Measurements from ENCODE around the gene MYZAP.

MYZAP gene

GRCh38 chr15:57646087-57646486, 54.4 kb downstream of the MYZAP start:
- no peak for DNase-seq
- in situ Hi-C loops (cut with HindIII; ENCODE audit: low pct_ligation_motif_present, low pct_unique_long_range_greater_than_20kb, low sequenced_read_pairs), result no loop called here

- in situ Hi-C loops (cut with HindIII; ENCODE audit: low pct_ligation_motif_present, low pct_unique_long_range_greater_than_20kb, low sequenced_read_pairs), result no loop called here
- DNase-seq, result no peak
These were observed 55.5 kb downstream of the MYZAP start for GRCh38 chr15:57647071-57647790.

DNA sequence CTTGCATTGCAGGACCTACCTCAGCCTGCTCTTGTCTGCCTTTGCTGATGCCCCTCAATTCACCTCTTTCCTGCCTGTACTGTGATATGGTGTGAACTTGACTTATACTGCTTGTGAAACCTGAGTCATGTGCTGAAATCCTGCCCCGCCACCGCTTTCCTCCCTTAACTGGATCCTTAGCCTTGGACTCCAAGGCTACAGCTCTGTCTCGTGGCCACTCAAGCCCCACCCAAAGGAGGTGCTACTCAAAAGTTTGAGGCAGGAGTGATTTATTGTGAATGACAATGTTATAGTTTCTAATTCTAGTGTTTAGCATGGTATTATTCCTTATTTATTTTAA, 56.1 kb downstream of the MYZAP start:
- DNase-seq, result no peak
- in situ Hi-C loops (cut with HindIII; ENCODE audit: low pct_ligation_motif_present, low pct_unique_long_range_greater_than_20kb, low sequenced_read_pairs), result no loop called here

- DNase-seq, result no peak
- in situ Hi-C loops (cut with HindIII; ENCODE audit: low pct_ligation_motif_present, low pct_unique_long_range_greater_than_20kb, low sequenced_read_pairs), result no loop called here
These were observed 57.4 kb downstream of the MYZAP start for GRCh38 chr15:57649138-57649537.

GRCh38 chr15:57651445-57651844, 59.7 kb downstream of the MYZAP start:
- in situ Hi-C loops (cut with HindIII; ENCODE audit: low pct_ligation_motif_present, low pct_unique_long_range_greater_than_20kb, low sequenced_read_pairs), result no loop called here
- no peak for DNase-seq

DNA sequence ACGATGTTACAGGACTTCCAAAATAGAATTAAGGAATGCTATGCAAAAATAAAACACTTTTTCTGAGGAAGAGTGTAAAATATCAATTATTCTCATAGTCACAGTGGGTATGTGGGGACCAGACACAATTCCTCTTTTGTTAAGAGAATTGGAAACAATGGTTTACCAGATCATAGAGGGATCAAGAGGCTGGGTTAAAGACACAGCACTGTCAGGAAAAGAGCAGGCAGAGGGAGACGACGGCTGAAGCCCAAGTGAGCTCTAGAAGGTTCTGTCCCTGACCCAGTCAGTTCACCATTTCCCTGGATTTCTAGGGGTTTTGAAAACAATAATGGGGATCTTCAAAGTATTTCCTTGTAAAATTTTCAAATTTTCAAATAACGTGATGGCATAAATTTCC, 60.8 kb downstream of the MYZAP start:
- in situ Hi-C loops (cut with HindIII; ENCODE audit: low pct_ligation_motif_present, low pct_unique_long_range_greater_than_20kb, low sequenced_read_pairs), result no loop called here

DNA sequence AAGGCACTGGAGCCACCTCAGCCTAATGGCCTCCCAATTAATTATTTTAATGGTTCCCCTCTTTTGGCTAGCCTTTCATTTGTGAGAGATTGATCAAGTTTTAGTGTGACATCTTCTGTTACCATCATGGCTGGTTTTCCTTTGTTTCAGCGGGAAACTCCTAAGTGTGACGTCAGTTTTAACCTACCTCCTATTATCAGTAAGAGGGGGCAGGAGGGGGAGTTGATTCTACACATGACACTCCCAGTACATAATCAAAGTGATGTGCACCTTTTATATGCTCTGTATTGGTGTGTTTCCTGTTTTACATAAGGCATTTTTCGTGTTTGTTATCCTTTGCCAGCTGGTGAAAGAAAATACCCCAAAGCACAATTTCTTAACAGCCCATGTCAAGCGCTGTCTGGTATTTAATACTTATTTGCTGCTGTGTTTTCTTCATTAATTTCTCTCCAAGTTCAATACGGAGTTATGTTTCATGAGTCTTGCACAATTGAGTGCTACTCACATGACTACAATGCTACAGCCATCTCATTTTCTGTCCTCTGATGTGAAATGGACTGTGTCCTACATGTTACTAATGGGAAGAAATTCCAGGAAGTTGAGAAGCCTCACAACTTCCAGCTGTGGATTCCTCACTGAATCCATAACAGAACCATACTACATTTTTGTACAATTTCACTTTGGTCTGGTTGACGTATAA, 62.6 kb downstream of the MYZAP start:
- no peak for DNase-seq
- in situ Hi-C loops (cut with HindIII; ENCODE audit: low pct_ligation_motif_present, low pct_unique_long_range_greater_than_20kb, low sequenced_read_pairs), result no loop called here

More for the DNA sequence above, 60.8 kb downstream of the MYZAP start:
- DNase-seq, result no peak

- in situ Hi-C loops (cut with HindIII; ENCODE audit: low pct_ligation_motif_present, low pct_unique_long_range_greater_than_20kb, low sequenced_read_pairs), result no loop called here
- DNase-seq, result no peak
These were observed 63.3 kb downstream of the MYZAP start for GRCh38 chr15:57655053-57655452.

DNA sequence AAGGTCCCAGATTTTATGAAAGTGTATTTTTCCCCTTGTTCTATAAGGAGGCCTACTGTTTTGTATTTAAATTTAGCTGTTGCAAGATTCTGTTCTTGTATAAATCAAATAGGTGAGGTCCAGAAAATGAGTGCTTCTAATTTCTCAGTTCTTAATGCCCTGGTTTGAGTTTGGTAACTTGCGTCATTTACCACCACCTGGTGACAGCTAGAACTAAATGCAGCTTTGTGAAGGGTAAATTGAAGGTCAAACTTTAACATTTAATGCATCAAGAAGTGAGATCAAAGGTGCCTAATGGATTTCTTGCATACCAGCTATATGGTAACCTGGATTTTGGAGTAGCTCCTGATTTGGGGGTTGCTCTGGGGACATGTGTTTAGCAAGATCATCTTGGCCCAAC, 64.1 kb downstream of the MYZAP start:
- no peak for DNase-seq
- in situ Hi-C loops (cut with HindIII; ENCODE audit: low pct_ligation_motif_present, low pct_unique_long_range_greater_than_20kb, low sequenced_read_pairs), result no loop called here

DNA sequence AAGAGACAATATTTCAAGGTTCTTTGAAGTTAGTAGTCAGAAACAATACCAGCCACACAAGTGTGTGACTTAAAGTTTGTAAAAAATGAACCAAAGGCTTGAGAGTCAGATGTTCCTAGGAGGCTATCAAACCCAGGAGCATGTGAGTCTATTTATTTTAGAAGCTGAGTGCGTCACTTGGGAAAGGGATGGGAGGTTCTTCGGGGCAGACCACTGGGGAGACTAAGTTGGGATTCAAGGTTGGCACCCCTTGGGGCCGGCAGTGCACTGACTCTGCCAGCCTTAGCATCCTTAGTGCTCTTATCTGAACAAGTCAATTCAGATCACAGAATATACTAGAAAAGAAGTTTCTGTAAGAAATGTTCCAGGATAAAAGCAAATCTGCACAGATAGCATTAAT, 64.7 kb downstream of the MYZAP start:
- DNase-seq, result no peak
- in situ Hi-C loops (cut with HindIII; ENCODE audit: low pct_ligation_motif_present, low pct_unique_long_range_greater_than_20kb, low sequenced_read_pairs), result no loop called here

- in situ Hi-C loops (cut with HindIII; ENCODE audit: low pct_ligation_motif_present, low pct_unique_long_range_greater_than_20kb, low sequenced_read_pairs), result no loop called here
- DNase-seq, result no peak
These were observed 65.9 kb downstream of the MYZAP start for GRCh38 chr15:57657619-57658018.

- DNase-seq, result no peak
- in situ Hi-C loops (cut with HindIII; ENCODE audit: low pct_ligation_motif_present, low pct_unique_long_range_greater_than_20kb, low sequenced_read_pairs), result no loop called here
These were observed 70.5 kb downstream of the MYZAP start for GRCh38 chr15:57662091-57662744.

GRCh38 chr15:57662802-57663201, 71.1 kb downstream of the MYZAP start:
- in situ Hi-C loops (cut with HindIII; ENCODE audit: low pct_ligation_motif_present, low pct_unique_long_range_greater_than_20kb, low sequenced_read_pairs), result no loop called here
- DNase-seq, result no peak

DNA sequence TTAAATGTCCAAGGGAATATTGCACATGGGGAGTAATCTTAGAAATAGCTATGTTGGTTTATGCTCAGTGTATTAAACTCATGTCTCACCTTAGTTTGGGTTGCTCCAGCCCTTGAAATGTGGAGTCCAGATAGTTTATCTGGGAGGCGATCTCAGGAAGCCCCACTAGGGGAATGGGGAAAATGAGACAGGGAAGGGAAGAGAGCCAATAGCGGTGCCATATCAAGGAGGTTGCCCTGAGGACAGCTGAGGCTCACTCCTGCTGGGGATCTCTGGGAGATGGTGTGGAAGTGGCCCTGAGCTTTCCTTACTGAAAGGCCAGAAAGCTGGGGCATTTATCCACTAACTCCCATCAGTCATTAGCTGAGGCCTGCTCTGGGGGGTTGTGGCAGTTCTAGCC, 71.6 kb downstream of the MYZAP start:
- in situ Hi-C loops (cut with HindIII; ENCODE audit: low pct_ligation_motif_present, low pct_unique_long_range_greater_than_20kb, low sequenced_read_pairs), result no loop called here

GRCh38 chr15:57665194-57665593, 73.5 kb downstream of the MYZAP start:
- DNase-seq, result no peak
- in situ Hi-C loops (cut with HindIII; ENCODE audit: low pct_ligation_motif_present, low pct_unique_long_range_greater_than_20kb, low sequenced_read_pairs), result no loop called here

More for the DNA sequence above, 71.6 kb downstream of the MYZAP start:
- DNase-seq, result no peak

GRCh38 chr15:57665939-57666338, 74.2 kb downstream of the MYZAP start:
- in situ Hi-C loops (cut with HindIII; ENCODE audit: low pct_ligation_motif_present, low pct_unique_long_range_greater_than_20kb, low sequenced_read_pairs), result no loop called here
- no peak for DNase-seq

GRCh38 chr15:57667171-57667849, 75.6 kb downstream of the MYZAP start:
- peak; percentile 68 for DNase-seq
- in situ Hi-C loops (cut with HindIII; ENCODE audit: low pct_ligation_motif_present, low pct_unique_long_range_greater_than_20kb, low sequenced_read_pairs), result no loop called here

DNA sequence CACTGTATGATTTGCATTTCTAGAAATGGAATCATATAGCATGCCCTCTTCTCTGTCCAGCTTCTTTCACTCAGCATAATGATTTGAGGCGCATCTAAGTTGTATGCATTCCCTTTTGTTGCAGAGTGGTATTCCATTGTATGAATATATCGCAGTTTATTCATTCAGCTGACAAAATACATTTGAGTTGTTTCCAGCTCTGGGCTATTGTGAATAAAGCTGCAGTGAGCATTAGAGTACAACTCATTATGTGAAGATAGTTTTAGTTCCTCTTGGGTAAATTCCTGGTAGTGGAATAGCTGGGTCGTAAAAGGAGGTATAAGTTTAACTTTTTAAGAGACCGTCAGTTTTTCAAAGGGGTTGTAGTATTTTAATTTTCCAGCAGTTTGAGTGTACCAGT, 76.3 kb downstream of the MYZAP start:
- DNase-seq, result no peak
- in situ Hi-C loops (cut with HindIII; ENCODE audit: low pct_ligation_motif_present, low pct_unique_long_range_greater_than_20kb, low sequenced_read_pairs), result no loop called here

DNA sequence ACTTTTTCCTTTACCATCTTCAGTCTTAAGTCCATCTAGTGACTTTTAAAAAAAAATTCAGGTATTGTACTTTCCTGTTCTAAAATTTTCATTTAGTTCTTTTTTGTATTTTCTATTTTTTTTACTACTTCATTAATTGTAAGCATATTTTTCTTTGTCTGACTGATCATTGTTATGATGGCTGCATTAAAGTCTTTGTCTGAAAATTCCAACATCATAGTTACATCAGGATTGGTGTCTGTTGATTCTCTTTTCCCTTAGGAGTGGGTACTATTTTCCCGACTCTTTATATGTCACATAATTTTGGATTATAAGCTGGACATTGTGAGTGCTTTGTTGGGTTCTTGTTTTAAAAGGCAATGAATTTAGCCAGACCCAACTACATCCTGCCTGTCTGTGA, 79.9 kb downstream of the MYZAP start:
- DNase-seq, result no peak
- in situ Hi-C loops (cut with HindIII; ENCODE audit: low pct_ligation_motif_present, low pct_unique_long_range_greater_than_20kb, low sequenced_read_pairs), result no loop called here
